Upper lobe of left lung (tissue), 6 donors: ENCODE measurements around the gene QPCTL. TPM values are rescaled to one million over a fixed set of nuclear protein-coding genes. Genes with fewer than 3 reads are reported as not detected.

Experiments
- ATAC-seq, 2 donors: fragments of 200-7000 bp; cut with Tn5 transposase; one replicate each; pipeline ENCODE4 v1.9.1; 2022; ENCODE audit warnings: mild to moderate bottlenecking in 2 of 2, moderate library complexity in 2 of 2; ENCODE audit not compliant: low FRiP score in 2 of 2
- DNase-seq, 2 donors: peaks; one replicate each; pipeline ENCODE4 v3.0.0-alpha.2; 2019 to 2020
- H3K27ac ChIP-seq, 4 donors: fragments of 200-600 bp; sonication (generic); one replicate each; pipeline ENCODE4 v1.5.1; 2016 to 2019
- H3K27me3 ChIP-seq, 4 donors: fragments of 200-600 bp; sonication (generic); one replicate each; pipeline ENCODE4 v1.5.1; 2017 to 2019
- H3K36me3 ChIP-seq, 4 donors: fragments of 200-600 bp; sonication (generic); one replicate each; pipeline ENCODE4 v1.5.1; 2016 to 2019
- H3K4me1 ChIP-seq, 4 donors: fragments of 200-600 bp; sonication (generic); one replicate each; pipeline ENCODE4 v1.5.1; 2018 to 2019
- H3K4me3 ChIP-seq, 4 donors: fragments of 200-600 bp; sonication (generic); one replicate each; pipeline ENCODE4 v1.5.1; 2017 to 2019; ENCODE audit warnings: mild to moderate bottlenecking in 2 of 4, moderate library complexity in 1 of 4
- H3K9me3 ChIP-seq, 4 donors: fragments of 200-600 bp; sonication (generic); one replicate each; pipeline ENCODE4 v1.5.1; 2018 to 2019
- CTCF ChIP-seq, 6 experiments: fragments of 450-650 bp in 4 of 6; fragments of 200-600 bp in 2 of 6; sonication (generic) in 2 of 6; IDR thresholded peaks; one replicate each; pipeline ENCODE4 v1.5.1; 2016 to 2019; ENCODE audit warnings: antibody characterized with exemption in 6 of 6
- EP300 ChIP-seq, 4 donors: sonication (generic); formaldehyde crosslinking; IDR thresholded peaks; one replicate each; pipeline ENCODE4 v1.5.1; 2017; ENCODE audit warnings: antibody characterized with exemption in 4 of 4, control low read depth in 2 of 4
- POLR2A ChIP-seq, 4 donors: fragments of 450-650 bp; IDR thresholded peaks; one replicate each; pipeline ENCODE4 v1.5.1; 2016 to 2017; ENCODE audit warnings: antibody characterized with exemption in 4 of 4, mild to moderate bottlenecking in 2 of 4
- POLR2AphosphoS5 ChIP-seq, 2 donors: sonication (generic); formaldehyde crosslinking; IDR thresholded peaks; one replicate each; pipeline ENCODE4 v1.5.1; 2017; ENCODE audit warnings: antibody characterized with exemption in 2 of 2
- WGBS, 2 donors: methylation state at CpG; one replicate each; pipeline ENCODE4 v1.1.5; 2017 to 2018; 5-methylcytosine and 5-hydroxymethylcytosine counted together
- total RNA-seq, 6 donors: library from RNA; depleted of rRNA in 4 of 6; stranded (reverse); fragments of >200 nt in 4 of 6; gene quantifications; one replicate each; pipeline versions ENCODE4 v1.1.0 to v1.2.1, GENCODE V29; 2016 to 2021
- donor health status: DM: no; HTN: no; CAD: no; lungs with moderate emphysema.
- donor health status: DM: no; HTN: yes; CAD: no; lungs with severe emphysema.

The QPCTL gene
- total RNA-seq, 6 donors from 2014 or later: 7.1 to 18.3 (median 10.1) TPM

- Histone ChIP-seq H3K27ac (peak within 1 kb of the TSS; percentile 89 to 95 (median 92)), H3K4me3 (peak within 1 kb of the TSS; percentile 72 to 94 (median 90)), H3K27me3 (no peaks in the 10 kb centered on the region), H3K9me3 (no peaks in the 10 kb centered on the region), H3K4me1 (peaks cover 13 to 19% (median 17%) of the 10 kb centered on the region in 4 donors), H3K36me3 (peaks cover 16 to 39% (median 28%) of the 10 kb centered on the region in 4 donors)
- 0 to 1% methylated on average over 32 to 36 of the region's 36 CpGs for WGBS, 2 donors
- ATAC-seq (peak; percentile 92 to 93), DNase-seq (peak in 1 of 2 donors; percentile 93)
- TF ChIP-seq POLR2AphosphoS5 (IDR thresholded peaks at IDR 0.05) (peak; percentile 93 to 98), CTCF (IDR thresholded peaks at IDR 0.05) (peak in 1 of 6 experiments; percentile 19), EP300 (IDR thresholded peaks at IDR 0.05) (no peak), POLR2A (IDR thresholded peaks at IDR 0.05) (peak in 3 of 4 donors; percentile 49 to 89 (median 81))
Measured at GRCh38 chr19:45691516-45692186, 815 bp upstream of the QPCTL start, which contains the start of gene SNRPD2. SNRPD2 (minus strand) TSS chr19:45691953; CDS start chr19:45691888, 65 bp downstream.

- H3K4me3 ChIP-seq: peak overlapping the region; percentile 72 to 94 (median 90)
- WGBS, 2 donors: 1 to 2% methylated on average over 16 to 21 of the region's 22 CpGs
- H3K27ac ChIP-seq: peak overlapping the region; percentile 89 to 95 (median 92)
- TF ChIP-seq CTCF (IDR thresholded peaks at IDR 0.05) (peak; percentile 68 to 91 (median 80)), POLR2AphosphoS5 (IDR thresholded peaks at IDR 0.05) (no peak)
- ATAC-seq (peak in 1 of 2 donors; percentile 61), DNase-seq (peak; percentile 85 to 89)
- peaks cover 13 to 19% (median 17%) of the 10 kb centered on the region in 4 donors for H3K4me1 ChIP-seq
- H3K9me3 ChIP-seq: no peaks in the 10 kb centered on the region
- no peaks in the 10 kb centered on the region for H3K27me3 ChIP-seq
- peaks cover under 1 to 23% (median 12%) of the 10 kb centered on the region in 4 donors for H3K36me3 ChIP-seq
Measured at GRCh38 chr19:45693106-45693788, 781 bp downstream of the QPCTL start.

- WGBS, 2 donors: 57 to 85% methylated on average over 2 to 7 of the region's 7 CpGs
- Histone ChIP-seq H3K36me3 (peaks cover 0 to 16% (median 1%) of the 10 kb centered on the region in 4 donors), H3K27ac (no peak overlapping the region), H3K9me3 (no peaks in the 10 kb centered on the region), H3K4me1 (no peaks in the 10 kb centered on the region), H3K4me3 (no peak overlapping the region), H3K27me3 (no peaks in the 10 kb centered on the region)
- ATAC-seq (no peak), DNase-seq (no peak)
- no peak for TF ChIP-seq POLR2A (IDR thresholded peaks at IDR 0.05)
- TF ChIP-seq POLR2AphosphoS5 (IDR thresholded peaks at IDR 0.05): no peak
- no peak for TF ChIP-seq EP300 (IDR thresholded peaks at IDR 0.05)
- no peak for TF ChIP-seq CTCF (IDR thresholded peaks at IDR 0.05)
Measured at GRCh38 chr19:45701676-45702075, 9.2 kb downstream of the QPCTL start.

GRCh38 chr19:45705115-45705514 is 12.6 kb downstream of the QPCTL start:
- Histone ChIP-seq H3K27ac (no peak overlapping the region), H3K4me1 (no peaks in the 10 kb centered on the region), H3K9me3 (no peaks in the 10 kb centered on the region), H3K36me3 (peaks cover 0 to 16% (median 1%) of the 10 kb centered on the region in 4 donors), H3K27me3 (no peaks in the 10 kb centered on the region), H3K4me3 (no peak overlapping the region)
- no peak for ATAC-seq
- no peak for DNase-seq
- WGBS, 2 donors: 91 to 97% methylated on average over 6 to 9 of the region's 9 CpGs
- TF ChIP-seq POLR2A (IDR thresholded peaks at IDR 0.05) (no peak), POLR2AphosphoS5 (IDR thresholded peaks at IDR 0.05) (no peak), EP300 (IDR thresholded peaks at IDR 0.05) (no peak), CTCF (IDR thresholded peaks at IDR 0.05) (no peak)
